GM04503 (cell line): ENCODE measurements around the gene PIGM.

Source experiments
- DNase-seq: peaks from one replicate; pipeline ENCODE4 v3.0.0-alpha.2; 2012; ENCODE audit warnings: low read depth

Gene PIGM

DNA sequence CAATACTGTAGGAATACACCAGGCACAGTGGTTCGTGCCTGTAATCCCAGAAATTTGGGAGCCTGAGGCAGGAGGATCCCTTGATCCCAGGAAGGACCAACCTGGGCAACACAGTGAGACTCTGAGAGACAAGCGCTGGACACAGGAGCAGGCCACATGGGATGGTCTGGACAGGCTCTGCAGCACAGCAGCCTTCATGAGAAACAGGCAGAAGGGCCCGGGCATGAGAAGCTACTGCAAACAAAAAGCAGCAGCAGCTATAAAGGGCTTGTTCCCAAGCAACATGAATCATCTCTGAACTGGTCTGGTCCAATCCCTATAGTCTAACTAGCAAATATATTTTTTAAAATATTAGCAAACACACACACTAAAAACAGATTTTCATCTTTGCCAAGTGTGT lies 42.2 kb downstream of the PIGM start:
- no peak for DNase-seq

DNA sequence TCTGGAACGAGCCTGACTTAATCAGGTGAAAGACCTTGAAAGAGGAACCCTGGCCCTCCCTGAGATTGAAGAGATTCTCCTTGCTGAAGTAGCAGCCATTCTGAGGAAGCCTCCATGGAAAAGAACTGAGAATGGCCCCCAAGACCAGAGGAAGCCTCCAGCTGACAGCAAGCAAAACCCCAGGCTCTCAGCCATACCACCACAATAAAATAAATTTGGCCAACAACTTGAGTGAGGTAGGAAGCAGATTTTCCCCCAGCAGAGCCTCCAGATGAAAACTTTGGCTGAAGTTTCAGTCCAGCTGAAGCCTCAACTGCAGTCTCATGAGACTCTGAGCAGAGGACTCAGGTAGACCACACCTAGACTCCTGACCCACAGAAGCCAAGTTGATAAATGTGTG lies 43.8 kb downstream of the PIGM start:
- no peak for DNase-seq

DNA sequence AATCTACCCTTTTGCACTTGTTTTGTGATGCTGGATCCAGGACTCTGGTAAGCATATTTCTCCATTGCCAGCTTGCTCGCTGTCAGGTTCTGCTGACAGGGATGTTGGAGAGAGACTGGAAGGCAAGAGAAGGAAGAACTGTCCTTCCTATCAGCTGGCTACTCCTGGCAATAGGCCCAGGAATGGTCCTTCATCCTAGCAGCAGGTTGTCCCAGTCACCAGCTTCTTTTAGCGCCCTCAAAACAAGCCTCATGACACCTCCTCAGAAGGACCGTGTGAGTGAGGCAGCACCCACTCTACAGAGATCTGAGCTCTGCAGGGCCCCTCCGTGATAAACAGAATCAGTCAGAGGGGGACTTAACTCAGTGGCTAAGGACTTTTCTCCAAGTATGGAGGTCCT lies 44.6 kb downstream of the PIGM start:
- DNase-seq: no peak

DNA sequence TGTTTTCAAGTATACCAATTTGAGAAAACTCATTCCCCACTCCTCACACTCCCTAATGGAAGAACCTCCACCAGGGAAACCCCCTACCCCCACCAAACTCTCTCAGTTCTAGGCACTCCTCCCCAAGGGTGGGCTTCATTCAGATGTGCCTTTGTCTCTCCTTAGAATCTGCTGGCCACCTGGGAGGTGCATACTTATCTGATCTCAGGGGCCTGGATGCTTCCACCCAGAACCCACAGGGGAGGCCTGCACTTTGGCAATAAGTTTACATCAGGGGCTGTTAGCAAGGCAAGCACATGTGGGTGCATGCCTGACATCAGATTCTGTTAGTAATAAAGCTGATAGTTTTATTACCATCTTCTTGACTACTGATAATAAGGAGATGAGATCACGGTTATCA lies 45.3 kb downstream of the PIGM start:
- no peak for DNase-seq

DNA sequence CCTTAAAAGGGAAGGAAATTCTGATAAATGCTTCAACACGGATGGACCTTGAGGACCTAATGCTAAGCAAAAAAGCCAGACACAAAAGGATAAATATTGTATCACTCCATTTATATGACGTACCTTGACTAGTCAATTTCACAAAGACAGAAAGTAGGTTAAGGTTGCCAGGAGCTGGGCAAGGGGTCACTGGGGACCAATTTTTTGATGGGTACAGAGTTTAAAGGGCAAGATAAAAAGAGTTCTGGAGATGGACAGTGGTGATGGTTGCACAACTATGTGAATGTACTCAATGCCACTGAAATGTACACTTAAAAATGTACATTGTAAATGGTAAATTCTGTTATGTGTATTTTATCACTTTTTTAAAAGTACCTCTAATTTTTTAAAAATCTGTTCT lies 45.7 kb downstream of the PIGM start:
- no peak for DNase-seq

DNA sequence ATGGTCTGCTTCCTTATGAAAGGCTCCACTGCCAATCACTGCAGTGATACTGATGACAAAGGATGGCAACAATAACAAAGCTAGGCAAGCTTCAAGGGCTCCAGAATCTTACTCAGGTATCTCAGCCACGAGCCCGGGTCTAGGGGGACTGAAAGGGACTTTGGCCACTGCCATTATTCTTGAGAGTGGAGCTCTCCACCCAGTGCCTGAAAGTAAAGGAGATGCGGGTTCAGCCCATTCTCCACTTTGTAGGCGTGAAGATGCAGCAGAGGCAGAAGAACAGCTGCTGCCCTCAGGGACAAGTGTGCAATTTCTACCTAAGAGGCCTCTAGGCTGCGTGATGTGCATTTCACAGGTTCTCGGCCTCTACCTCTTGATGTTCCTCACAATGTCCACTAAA lies 46.3 kb downstream of the PIGM start:
- DNase-seq: no peak

DNA sequence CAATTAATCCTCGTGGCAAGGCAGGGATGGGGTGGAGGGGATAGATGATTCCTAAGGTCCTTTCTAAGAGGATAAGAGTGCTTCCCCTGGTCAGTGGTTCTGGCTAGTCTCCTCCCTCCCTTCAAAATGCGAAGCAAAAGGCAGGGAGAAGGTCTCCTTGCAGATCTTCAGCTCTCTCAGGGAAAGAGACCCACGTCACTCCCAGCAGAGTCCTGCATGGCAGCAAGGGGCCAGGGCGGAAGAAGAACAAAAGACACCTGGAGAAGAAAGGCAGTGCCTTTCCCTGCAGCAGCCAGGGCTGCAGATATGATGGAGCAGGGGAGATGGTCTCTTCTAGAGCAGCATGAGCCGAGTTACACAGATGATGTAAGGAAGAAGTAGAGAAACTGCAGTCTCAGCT lies 48.1 kb downstream of the PIGM start:
- no peak for DNase-seq

DNA sequence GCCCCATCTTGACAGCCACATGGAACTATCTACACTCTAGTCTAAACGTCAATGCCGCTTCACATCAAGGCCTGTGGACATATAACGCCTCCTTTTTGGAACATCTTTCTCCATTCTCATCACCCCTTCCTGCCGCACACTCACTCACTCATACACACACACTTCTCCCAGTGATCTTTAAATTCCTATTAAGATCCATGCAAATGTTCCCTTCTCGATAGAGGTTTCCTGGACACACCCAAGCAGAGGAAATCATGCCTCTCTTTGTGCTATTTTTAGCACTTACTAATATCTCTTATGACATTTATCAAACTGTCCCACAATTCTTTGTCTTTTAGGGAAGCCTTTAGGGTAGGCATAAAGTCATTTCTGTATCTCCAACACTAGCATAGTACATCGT lies 49.5 kb downstream of the PIGM start:
- DNase-seq: no peak

DNA sequence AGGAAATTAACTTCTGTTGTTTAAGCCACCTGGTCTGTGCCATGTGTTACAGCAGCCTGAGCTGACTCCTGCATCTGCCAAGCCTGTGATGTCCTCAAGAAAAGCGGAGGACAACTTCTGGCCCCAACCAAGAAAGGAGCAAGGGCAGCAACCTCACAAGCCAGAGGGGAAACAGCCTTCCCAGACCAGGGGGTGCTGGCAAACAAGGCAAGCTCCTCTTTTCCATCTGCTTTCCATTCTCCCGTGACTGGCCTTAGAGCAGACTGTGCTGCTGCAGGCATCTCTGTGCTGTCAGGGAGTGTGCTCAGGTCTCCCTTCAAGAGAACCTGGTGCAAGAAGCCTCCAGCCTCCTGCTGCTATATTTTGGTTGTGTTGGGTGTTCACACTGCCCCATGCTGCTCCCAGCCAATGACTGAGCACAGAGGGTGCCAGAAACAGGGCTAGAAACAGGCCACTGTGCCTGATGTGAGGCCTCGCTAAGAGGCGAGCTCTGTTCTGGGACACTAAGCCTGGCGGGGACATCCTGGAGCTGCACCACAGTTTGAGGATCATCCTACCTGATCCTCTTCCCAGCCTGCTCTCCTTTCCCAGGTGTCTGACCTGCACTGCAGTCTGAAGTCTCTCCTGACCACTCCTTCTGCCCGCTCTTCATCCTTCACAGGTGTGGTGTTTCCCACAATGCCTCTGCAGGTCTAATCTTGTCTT lies 50.3 kb downstream of the PIGM start:
- DNase-seq: no peak

DNA sequence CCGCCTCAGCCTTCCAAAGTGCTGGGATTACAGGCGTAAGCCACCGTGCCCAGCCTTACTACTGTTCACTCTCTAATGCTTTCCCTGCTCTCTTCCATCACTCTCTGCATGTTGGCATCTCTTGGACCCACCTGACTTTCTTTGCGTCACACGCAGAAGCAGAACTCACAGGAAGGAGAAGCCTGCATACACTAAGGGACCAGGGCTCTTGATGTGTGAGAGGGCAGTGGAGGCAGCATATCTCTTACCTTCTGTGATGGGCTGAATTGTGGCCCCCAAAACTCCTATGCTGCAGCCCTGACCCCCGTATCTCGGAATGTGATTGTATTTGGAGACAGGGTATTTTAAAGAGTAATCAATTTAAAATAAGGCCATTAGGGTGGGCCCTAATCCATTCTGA lies 51.0 kb downstream of the PIGM start:
- DNase-seq: no peak

DNA sequence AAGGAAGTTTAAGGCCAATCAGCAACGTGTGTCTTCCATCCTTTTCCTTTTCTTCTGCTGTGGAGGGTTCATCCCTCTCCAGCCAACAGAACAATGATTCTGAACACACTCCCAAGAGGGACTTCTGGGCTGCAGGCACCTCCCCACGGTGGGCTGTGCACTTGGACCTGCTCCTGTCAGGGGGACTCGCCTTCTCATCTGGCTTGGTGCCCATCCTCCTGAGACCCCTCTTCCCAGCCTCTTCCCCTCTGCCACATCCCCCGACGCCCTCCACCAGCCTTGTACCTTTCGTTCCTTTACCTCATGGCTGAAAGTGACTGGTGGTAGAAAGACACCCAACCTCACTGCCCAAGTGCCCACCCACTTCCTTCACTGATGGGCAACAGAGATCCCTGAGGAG lies 51.7 kb downstream of the PIGM start:
- no peak for DNase-seq

DNA sequence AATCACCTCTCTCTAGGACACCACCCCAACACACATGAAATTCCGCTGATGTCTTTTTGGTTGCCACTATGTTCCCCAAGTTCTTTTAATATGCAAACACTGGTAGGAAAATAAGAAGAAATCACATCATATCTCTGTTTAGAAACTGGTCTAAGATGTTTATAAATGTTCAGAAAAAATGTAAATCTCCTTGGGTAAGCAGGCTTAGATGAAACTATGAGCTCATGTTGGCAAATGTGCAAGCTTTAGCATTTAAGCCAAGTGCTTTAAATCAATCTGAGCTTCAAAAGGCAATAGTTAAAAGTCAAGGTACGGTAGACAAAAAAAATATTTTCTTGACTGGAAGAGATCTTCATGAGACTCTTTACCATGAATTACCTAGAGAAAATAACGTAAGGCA lies 52.5 kb downstream of the PIGM start:
- DNase-seq: no peak

DNA sequence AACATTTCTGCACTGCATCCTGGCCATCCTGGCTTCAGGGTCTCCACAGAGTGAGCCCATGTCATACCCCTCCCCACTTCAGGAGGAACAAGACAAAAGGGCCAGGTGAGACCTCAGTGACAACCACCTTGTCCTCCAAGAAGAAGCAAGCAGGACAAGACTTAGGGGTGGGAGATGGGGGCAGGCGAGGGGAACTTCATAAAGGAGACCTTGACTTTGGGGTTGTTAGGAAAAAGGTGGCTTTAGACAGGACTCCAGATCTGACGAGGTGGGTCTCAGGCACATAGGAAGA lies 53.7 kb downstream of the PIGM start:
- DNase-seq: no peak

DNA sequence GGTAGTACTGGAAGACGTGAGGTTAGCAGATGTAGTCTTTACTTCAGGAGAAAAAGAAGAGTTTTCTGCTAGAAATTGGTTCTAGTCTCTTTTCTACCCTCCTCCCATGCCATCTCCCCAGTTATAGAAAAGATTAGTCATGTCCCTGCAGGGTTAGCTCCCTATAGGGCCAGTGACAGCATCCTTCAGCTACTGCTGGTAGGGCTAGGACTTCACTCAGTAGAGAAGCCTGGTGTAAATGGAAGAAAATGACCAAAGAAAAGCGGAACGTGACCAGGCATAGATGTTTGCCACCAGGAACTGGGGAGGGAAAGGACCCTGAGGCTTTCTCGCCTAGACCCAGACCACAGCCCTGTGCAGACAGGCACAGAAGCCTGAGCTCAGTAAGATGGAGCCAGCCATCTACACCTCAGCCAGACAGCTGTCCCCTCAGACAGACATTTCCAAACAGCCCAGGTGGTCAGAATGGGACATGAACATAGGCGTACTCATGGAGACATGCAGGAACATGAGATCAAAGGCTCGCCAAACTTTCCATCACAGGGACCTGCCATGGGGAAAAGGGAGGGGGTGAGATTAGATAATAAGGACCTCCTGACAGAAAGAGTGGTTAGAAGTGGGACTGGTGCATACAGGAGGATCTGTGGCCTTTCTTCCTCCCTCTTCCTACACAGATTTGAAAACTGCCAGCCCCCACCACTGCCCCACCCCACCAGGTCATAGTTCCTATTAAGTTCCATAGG lies 54.3 kb downstream of the PIGM start:
- DNase-seq: no peak
